Kidney (tissue), 14 donors: Measurements from ENCODE around the gene ARMS2. TPM values are rescaled to one million over a fixed set of nuclear protein-coding genes. Genes with fewer than 3 reads are reported as not detected.
A peak's percentile ranks its signal among the peaks of the same experiment; 100 is the strongest.

Experiments
- DNase-seq, 5 donors: peaks; one replicate each; pipeline ENCODE4 v3.0.0-alpha.2; 2013 to 2020
- FAIRE-seq: peaks from 2 replicates; lab custom pipeline; 2012; peaks lifted over from hg19 to GRCh38; lab: Jason Lieb, UNC
- H3K27ac ChIP-seq, 2 donors: one replicate each; pipeline ENCODE4 v1.7.0; 2013; ENCODE audit warnings: low read depth in 2 of 2, low read length in 2 of 2, inconsistent platforms in 1 of 2
- H3K27me3 ChIP-seq: one replicate; pipeline ENCODE4 v1.7.1; 2013; ENCODE audit warnings: low read length, inconsistent platforms; ENCODE audit not compliant: control insufficient read depth, insufficient read depth
- H3K36me3 ChIP-seq, 3 donors: one replicate each; pipeline versions ENCODE4 v1.7.0 to v1.7.1; 2013; ENCODE audit warnings: low read length in 3 of 3, control low read depth in 1 of 3, inconsistent platforms in 1 of 3; ENCODE audit not compliant: insufficient read depth in 3 of 3, control insufficient read depth in 2 of 3
- H3K4me1 ChIP-seq, 3 donors: one replicate each; pipeline versions ENCODE4 v1.7.0 to v1.7.1; 2013; ENCODE audit warnings: low read length in 3 of 3, inconsistent platforms in 1 of 3, low read depth in 1 of 3; ENCODE audit not compliant: control insufficient read depth in 2 of 3, insufficient read depth in 2 of 3
- H3K4me3 ChIP-seq, 3 donors: one replicate each; pipeline versions ENCODE4 v1.7.0 to v1.8.1; 2013; ENCODE audit warnings: low read length in 3 of 3, control low read depth in 1 of 3, inconsistent platforms in 1 of 3
- H3K9ac ChIP-seq, 3 donors: one replicate each; pipeline versions ENCODE4 v1.7.0 to v1.7.1; 2013; ENCODE audit warnings: low read length in 3 of 3, control low read depth in 1 of 3, inconsistent platforms in 1 of 3
- H3K9me3 ChIP-seq, 3 donors: one replicate each; pipeline versions ENCODE4 v1.7.0 to v1.7.1; 2013; ENCODE audit warnings: low read length in 3 of 3, control low read depth in 1 of 3, inconsistent platforms in 1 of 3; ENCODE audit not compliant: control insufficient read depth in 2 of 3, insufficient read depth in 1 of 3
- intact Hi-C: fragments of 100-400 bp; cut with DNase I; formaldehyde crosslinking; loops from one replicate; pipeline ENCODE4 v1.11.1; 2022
- polyA plus RNA-seq: library from polyadenylated mRNA; stranded (reverse); fragments of 350-450 nt; fragmentation: Illumina TruSeq; extraction: RNeasy Lipid Tissue Mini Kit (QIAGEN cat#74804); gene quantifications from one replicate; pipeline ENCODE4 v1.2.3, GENCODE V29; 2014; ENCODE audit warnings: low read depth, low replicate concordance; ENCODE audit not compliant: insufficient read depth
- total RNA-seq: library from RNA; stranded (reverse); fragmentation: NEBNext Ultra II Directional; extraction: Animal tissue kit (Norgen Biotek cat#: 25700); gene quantifications from one replicate; pipeline ENCODE4 v1.2.1, GENCODE V29; 2021
- TF ChIP-seq, protein P1 (sequence below): IDR thresholded peaks from 3 replicates; pipeline ENCODE4 v1.5.1; 2012; ENCODE audit warnings: mild to moderate bottlenecking, moderate library complexity, borderline replicate concordance; ENCODE audit not compliant: insufficient read depth; ENCODE audit errors: extremely low read depth
- donor health status: control.
- donor health status: control.
- donor health status: control.
- donor health status: control.
- donor health status: control.
- donor health status: DM: yes; HTN: yes; CAD: no.
- donor health status: Normal renal cell carcinoma (clear cell type).

The ARMS2 gene
- total and polyA plus RNA-seq, 2 donors from 2014 or later, result not detected

DNA sequence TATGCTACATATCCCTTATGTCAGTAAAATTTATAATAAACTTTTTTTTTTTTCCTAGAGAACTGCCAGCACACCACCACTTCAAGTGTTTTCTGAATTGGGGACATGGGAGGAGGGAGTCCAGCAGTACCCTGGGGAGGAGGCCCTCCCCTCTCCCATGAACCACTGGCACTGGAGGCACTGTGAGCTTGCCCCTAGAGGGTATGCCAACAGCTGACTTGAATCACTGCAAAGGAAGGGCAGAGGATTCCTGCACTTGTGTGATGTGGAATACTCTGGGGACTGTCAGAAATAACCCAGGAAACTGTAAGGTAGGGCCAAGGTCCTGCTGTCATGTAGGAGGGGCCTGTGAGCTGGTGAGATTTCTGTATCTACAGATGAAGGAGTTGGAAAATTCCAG is 8.5 kb upstream of the ARMS2 start:
- Histone ChIP-seq H3K36me3 (no peaks in the 10 kb centered on the region), H3K4me3 (no peak overlapping the region), H3K4me1 (no peaks in the 10 kb centered on the region), H3K9ac (no peak overlapping the region), H3K27ac (no peak overlapping the region), H3K27me3 (no peaks in the 10 kb centered on the region), H3K9me3 (no peaks in the 10 kb centered on the region)
- intact Hi-C loops, result loop anchor here (10.0 kb wide), 1 partner anchor 151 kb away; no protein-coding TSS in a partner anchor
- TF ChIP-seq, protein P1, sequence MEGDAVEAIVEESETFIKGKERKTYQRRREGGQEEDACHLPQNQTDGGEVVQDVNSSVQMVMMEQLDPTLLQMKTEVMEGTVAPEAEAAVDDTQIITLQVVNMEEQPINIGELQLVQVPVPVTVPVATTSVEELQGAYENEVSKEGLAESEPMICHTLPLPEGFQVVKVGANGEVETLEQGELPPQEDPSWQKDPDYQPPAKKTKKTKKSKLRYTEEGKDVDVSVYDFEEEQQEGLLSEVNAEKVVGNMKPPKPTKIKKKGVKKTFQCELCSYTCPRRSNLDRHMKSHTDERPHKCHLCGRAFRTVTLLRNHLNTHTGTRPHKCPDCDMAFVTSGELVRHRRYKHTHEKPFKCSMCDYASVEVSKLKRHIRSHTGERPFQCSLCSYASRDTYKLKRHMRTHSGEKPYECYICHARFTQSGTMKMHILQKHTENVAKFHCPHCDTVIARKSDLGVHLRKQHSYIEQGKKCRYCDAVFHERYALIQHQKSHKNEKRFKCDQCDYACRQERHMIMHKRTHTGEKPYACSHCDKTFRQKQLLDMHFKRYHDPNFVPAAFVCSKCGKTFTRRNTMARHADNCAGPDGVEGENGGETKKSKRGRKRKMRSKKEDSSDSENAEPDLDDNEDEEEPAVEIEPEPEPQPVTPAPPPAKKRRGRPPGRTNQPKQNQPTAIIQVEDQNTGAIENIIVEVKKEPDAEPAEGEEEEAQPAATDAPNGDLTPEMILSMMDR, result no peak
- DNase-seq (no peak), FAIRE-seq (no peak)

DNA sequence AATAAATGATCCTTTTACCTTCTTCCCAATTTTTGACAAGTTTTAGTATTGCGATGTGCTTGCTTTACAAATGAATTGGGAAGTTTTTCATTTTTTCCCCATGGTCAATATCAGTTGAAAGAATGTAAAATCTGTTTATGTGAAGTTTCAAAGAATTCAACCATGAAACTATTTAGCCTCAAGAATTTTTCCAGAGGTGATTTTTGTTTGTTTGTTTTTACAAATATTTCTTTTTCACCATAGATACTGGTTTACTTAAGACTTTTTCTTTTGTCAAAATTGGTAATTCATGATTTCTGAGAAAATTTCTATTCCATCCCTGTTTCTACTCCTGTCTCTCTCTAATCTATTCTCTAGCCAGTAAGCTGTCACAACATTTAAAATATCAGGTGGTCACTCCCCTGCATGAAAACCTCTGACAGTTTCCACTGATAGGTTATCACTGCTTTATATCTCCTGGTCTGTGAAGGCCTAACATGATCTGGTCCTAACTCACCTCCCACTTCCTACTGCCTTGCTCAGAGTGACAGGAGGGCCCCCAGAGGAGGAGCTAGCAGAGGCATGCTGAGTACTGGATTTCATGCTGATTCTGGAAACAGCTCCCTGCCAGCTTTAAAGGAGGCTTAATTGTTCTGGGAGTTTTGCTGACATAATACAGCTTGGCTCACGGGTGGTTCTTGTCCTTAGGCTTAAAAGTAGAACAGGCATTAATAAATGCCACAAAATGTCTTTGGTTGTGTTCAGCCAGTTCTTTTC is 7.6 kb upstream of the ARMS2 start:
- Histone ChIP-seq H3K36me3 (no peaks in the 10 kb centered on the region), H3K4me1 (no peaks in the 10 kb centered on the region), H3K4me3 (no peak overlapping the region), H3K9me3 (no peaks in the 10 kb centered on the region), H3K9ac (no peak overlapping the region), H3K27ac (no peak overlapping the region), H3K27me3 (no peaks in the 10 kb centered on the region)
- TF ChIP-seq, protein P1, result no peak
- FAIRE-seq (no peak), DNase-seq (peak in 1 of 5 donors; percentile 38)
- intact Hi-C loops, result loop anchor here (10.0 kb wide), 1 partner anchor 152 kb away; no protein-coding TSS in a partner anchor

DNA sequence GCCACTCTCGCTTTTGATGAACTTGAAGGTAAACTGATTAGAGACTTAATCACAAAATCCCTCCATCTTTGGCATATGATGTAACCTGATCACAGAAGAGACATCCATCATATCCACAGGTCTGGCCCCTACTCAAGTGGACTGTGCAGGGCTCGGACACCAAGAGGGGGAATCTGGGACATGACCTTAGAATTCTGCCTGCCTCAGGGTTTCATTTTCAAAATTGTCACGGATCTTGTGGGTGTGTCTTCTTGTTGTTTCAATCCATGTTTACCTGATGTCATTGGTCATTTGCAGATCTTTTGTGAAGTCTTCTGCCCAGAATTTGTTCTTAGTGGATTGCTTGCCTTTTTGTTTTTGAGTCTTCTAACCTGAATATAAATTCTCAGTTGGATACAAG is 5.9 kb upstream of the ARMS2 start:
- TF ChIP-seq, protein P1, result no peak
- H3K27me3 ChIP-seq, result no peaks in the 10 kb centered on the region
- no peaks in the 10 kb centered on the region for H3K9me3 ChIP-seq
- H3K27ac ChIP-seq, result no peak overlapping the region
- no peaks in the 10 kb centered on the region for H3K36me3 ChIP-seq
- intact Hi-C loops, result loop anchor here (10.0 kb wide), 1 partner anchor 154 kb away; no protein-coding TSS in a partner anchor
- H3K4me1 ChIP-seq, result no peaks in the 10 kb centered on the region
- H3K9ac ChIP-seq, result no peak overlapping the region
- H3K4me3 ChIP-seq, result no peak overlapping the region
- no peak for FAIRE-seq
- no peak for DNase-seq
